Uterus (tissue), 2 donors: ENCODE data around the gene EYA3.

ENCODE experiments used
- CTCF ChIP-seq, 4 experiments: fragments of 200-600 bp in 2 of 4; fragments of 450-650 bp in 2 of 4; sonication (generic) in 2 of 4; IDR thresholded peaks; one replicate each; pipeline ENCODE4 v1.5.1; 2016 to 2019; ENCODE audit warnings: antibody characterized with exemption in 4 of 4, mild to moderate bottlenecking in 2 of 4, moderate library complexity in 1 of 4
- POLR2A ChIP-seq, 2 donors: fragments of 450-650 bp; IDR thresholded peaks; one replicate each; pipeline ENCODE4 v1.6.1; 2016; ENCODE audit warnings: antibody characterized with exemption in 2 of 2, mild to moderate bottlenecking in 1 of 2, moderate library complexity in 1 of 2

GRCh38 chr1:28031173-28031572 is 57.2 kb downstream of the EYA3 start:
- TF ChIP-seq CTCF (IDR thresholded peaks at IDR 0.05) (no peak), POLR2A (IDR thresholded peaks at IDR 0.05) (no peak)
